HCT116 (cell line): ENCODE data around the gene NBEAL2. TPM values are rescaled to one million over a fixed set of nuclear protein-coding genes. Genes with fewer than 3 reads are reported as not detected.

ENCODE experiments used
- ATAC-seq: fragments of 200-7000 bp; cut with Tn5 transposase; 2 replicates; pipeline ENCODE4 v1.9.1; 2020; ENCODE audit warnings: mild to moderate bottlenecking, moderate library complexity
- BruUV-seq: library from RNA; stranded (reverse); fragments of 400-500 nt; replicated peaks from 2 replicates; lab custom pipeline; 2021; lab: Mats Ljungman, UMichigan
- CTCF ChIA-PET: fragments of 300-600 bp; sonication (Branson Sonifier 250); formaldehyde crosslinking; loops from one replicate; lab custom pipeline; 2021; ENCODE audit warnings: antibody characterized with exemption; lab: Charles Lee
- POLR2A ChIA-PET: fragments of 300-600, 350-600 bp; sonication (Branson Sonifier 250); formaldehyde crosslinking; loops from one replicate; lab custom pipeline; 2021; ENCODE audit warnings: antibody characterized with exemption; lab: Charles Lee
- RAD21 ChIA-PET, 2 experiments: fragments of 300-600 bp; sonication (Branson Sonifier 250); formaldehyde crosslinking; loops; one replicate each; lab custom pipeline; 2023; ENCODE audit warnings: low total read pairs in 2 of 2; ENCODE audit not compliant: uncharacterized antibody in 2 of 2, unreplicated experiment in 2 of 2, low non-redundant PET in 1 of 2; lab: Charles Lee
- DNase-seq: peaks from one replicate; pipeline ENCODE4 v3.0.0-alpha.2; 2010; ENCODE audit warnings: low read depth, low spot score
- H2AFZ ChIP-seq: fragments of 200-600 bp; shearing (Covaris generic), sonication (generic); 2 replicates; pipeline ENCODE4 v1.6.1; 2017; ENCODE audit warnings: low read depth, mixed run types, mixed read lengths, antibody characterized with exemption, low read length; ENCODE audit not compliant: poor library complexity, severe bottlenecking
- H3K27ac ChIP-seq: 2 replicates; pipeline ENCODE4 v1.5.1; 2012; ENCODE audit warnings: low read depth, low read length
- H3K27me3 ChIP-seq: fragments of 200-600 bp; sonication (generic); 2 replicates; pipeline ENCODE4 v1.6.1; 2016; ENCODE audit warnings: mixed run types, low read length, mixed read lengths; ENCODE audit not compliant: insufficient read depth
- H3K36me3 ChIP-seq, 2 experiments: fragments of 200-500 bp in 1 of 2; fragments of 200-600 bp in 1 of 2; sonication (Bioruptor generic) in 1 of 2; sonication (generic) in 1 of 2; 2 replicates each; pipeline versions ENCODE4 v1.5.1 to v1.6.1; 2014 to 2016; ENCODE audit warnings: low read length in 2 of 2, inconsistent platforms in 1 of 2, mixed read lengths in 1 of 2, mixed run types in 1 of 2; ENCODE audit not compliant: insufficient read depth in 2 of 2, control insufficient read depth in 1 of 2
- H3K4me1 ChIP-seq, 2 experiments: fragments of 200-600 bp in 1 of 2; sonication (generic) in 1 of 2; 2 replicates each; pipeline versions ENCODE4 v1.5.1 to v1.6.1; 2012 to 2017; ENCODE audit warnings: low read length in 2 of 2, inconsistent platforms in 1 of 2, mild to moderate bottlenecking in 1 of 2, mixed read lengths in 1 of 2, mixed run types in 1 of 2, moderate library complexity in 1 of 2; ENCODE audit not compliant: insufficient read depth in 2 of 2, control insufficient read depth in 1 of 2
- H3K4me2 ChIP-seq: fragments of 200-600 bp; sonication (generic); 2 replicates; pipeline ENCODE4 v1.6.1; 2017; ENCODE audit warnings: mixed run types, low read length, mixed read lengths
- H3K4me3 ChIP-seq, 2 experiments: fragments of 200-600 bp in 1 of 2; sonication (generic) in 1 of 2; replicated peaks in 1 of 2; 2 replicates each; pipeline ENCODE4 v1.5.1; 2011 to 2016; ENCODE audit warnings: low read length in 2 of 2, control low read depth in 1 of 2, low read depth in 1 of 2, mild to moderate bottlenecking in 1 of 2, mixed read lengths in 1 of 2, mixed run types in 1 of 2
- H3K79me2 ChIP-seq: fragments of 200-600 bp; sonication (generic); 2 replicates; pipeline ENCODE4 v1.6.1; 2017; ENCODE audit warnings: mild to moderate bottlenecking, mixed run types, low read length, moderate library complexity, mixed read lengths; ENCODE audit not compliant: insufficient read depth
- H3K9ac ChIP-seq: fragments of 200-600 bp; sonication (generic); 2 replicates; pipeline ENCODE4 v1.6.1; 2016; ENCODE audit warnings: low read length, mixed read lengths
- H3K9me2 ChIP-seq: fragments of 200-600 bp; sonication (generic), shearing (Covaris generic); 2 replicates; pipeline ENCODE4 v1.6.1; 2017; ENCODE audit warnings: mixed run types, mild to moderate bottlenecking, moderate library complexity; ENCODE audit not compliant: insufficient read depth
- H3K9me3 ChIP-seq, 2 experiments: fragments of 200-500 bp in 1 of 2; fragments of 200-600 bp in 1 of 2; sonication (Bioruptor generic) in 1 of 2; sonication (generic) in 1 of 2; 2 replicates each; pipeline ENCODE4 v1.6.1; 2014 to 2017; ENCODE audit warnings: low read length in 2 of 2, mixed read lengths in 2 of 2, inconsistent platforms in 1 of 2, low read depth in 1 of 2, mild to moderate bottlenecking in 1 of 2, mixed run types in 1 of 2, moderate library complexity in 1 of 2; ENCODE audit not compliant: control insufficient read depth in 1 of 2, insufficient read depth in 1 of 2
- H4K20me1 ChIP-seq: fragments of 200-600 bp; sonication (generic), shearing (Covaris generic); 2 replicates; pipeline ENCODE4 v1.6.1; 2017; ENCODE audit warnings: mixed run types, mild to moderate bottlenecking, moderate library complexity; ENCODE audit not compliant: insufficient read depth
- EGR1 ChIP-seq: IDR thresholded peaks from 2 replicates; pipeline ENCODE4 v1.6.1; 2012; ENCODE audit warnings: low read depth
- EZH2 ChIP-seq: fragments of 200-600 bp; sonication (generic); IDR thresholded peaks from 2 replicates; pipeline ENCODE4 v1.6.1; 2017; ENCODE audit warnings: antibody characterized with exemption, mixed run types
- EZH2phosphoT487 ChIP-seq: fragments of 200-600 bp; IDR thresholded peaks from 2 replicates; pipeline ENCODE4 v1.6.1; 2018; ENCODE audit warnings: antibody characterized with exemption, borderline replicate concordance
- FOSL1 ChIP-seq: IDR thresholded peaks from 2 replicates; pipeline ENCODE4 v1.6.1; 2012; ENCODE audit warnings: low read depth
- JUND ChIP-seq: IDR thresholded peaks from 2 replicates; pipeline ENCODE4 v1.6.1; 2012
- POLR2A ChIP-seq: IDR thresholded peaks from 2 replicates; pipeline ENCODE4 v1.7.0; 2011; ENCODE audit warnings: borderline replicate concordance; ENCODE audit not compliant: insufficient read depth, insufficient read length; ENCODE audit errors: extremely low read depth
- POLR2AphosphoS5 ChIP-seq: IDR thresholded peaks from 2 replicates; pipeline ENCODE4 v1.6.1; 2011; ENCODE audit warnings: mild to moderate bottlenecking, low read depth, low read length, moderate library complexity
- RAD21 ChIP-seq: IDR thresholded peaks from 2 replicates; pipeline ENCODE4 v1.6.1; 2012; ENCODE audit warnings: low read depth, mild to moderate bottlenecking
- SRF ChIP-seq: IDR thresholded peaks from 2 replicates; pipeline ENCODE4 v1.6.1; 2012; ENCODE audit warnings: low read depth
- TCF7L2 ChIP-seq: IDR thresholded peaks from 2 replicates; pipeline ENCODE4 v1.7.0; 2011; ENCODE audit warnings: borderline replicate concordance, inconsistent platforms; ENCODE audit not compliant: insufficient read depth, insufficient read length; ENCODE audit errors: extremely low read depth
- YY1 ChIP-seq: IDR thresholded peaks from 2 replicates; pipeline ENCODE4 v1.6.1; 2011; ENCODE audit warnings: low read length, low read depth, moderate library complexity, mild to moderate bottlenecking; ENCODE audit not compliant: insufficient replicate concordance; ENCODE audit errors: extremely low read depth
- ZNF274 ChIP-seq: fragments of 200-500 bp; sonication (Bioruptor generic); IDR thresholded peaks from 2 replicates; pipeline ENCODE4 v1.6.1; 2014; ENCODE audit warnings: mild to moderate bottlenecking, low read depth, low read length, inconsistent platforms
- intact Hi-C: fragments of 100-400 bp; cut with micrococcal nuclease; formaldehyde crosslinking; loops from 2 replicates; pipeline ENCODE4 v1.10.0; 2022
- total RNA-seq: library from RNA; stranded (reverse); gene quantifications from one replicate; pipeline ENCODE4 v1.2.1, GENCODE V29; 2021; ENCODE audit not compliant: unreplicated experiment
- TF ChIP-seq, protein P1 (sequence below): IDR thresholded peaks from 2 replicates; pipeline ENCODE4 v1.6.1; 2011; ENCODE audit warnings: mild to moderate bottlenecking, low read length, moderate library complexity; ENCODE audit not compliant: insufficient replicate concordance; ENCODE audit errors: extremely low read depth
- TF ChIP-seq, protein P2 (sequence below): IDR thresholded peaks from 2 replicates; pipeline ENCODE4 v1.6.1; 2012

NBEAL2 gene
- total RNA-seq, 1 experiment from 2014 or later, result 72.9 TPM

DNA sequence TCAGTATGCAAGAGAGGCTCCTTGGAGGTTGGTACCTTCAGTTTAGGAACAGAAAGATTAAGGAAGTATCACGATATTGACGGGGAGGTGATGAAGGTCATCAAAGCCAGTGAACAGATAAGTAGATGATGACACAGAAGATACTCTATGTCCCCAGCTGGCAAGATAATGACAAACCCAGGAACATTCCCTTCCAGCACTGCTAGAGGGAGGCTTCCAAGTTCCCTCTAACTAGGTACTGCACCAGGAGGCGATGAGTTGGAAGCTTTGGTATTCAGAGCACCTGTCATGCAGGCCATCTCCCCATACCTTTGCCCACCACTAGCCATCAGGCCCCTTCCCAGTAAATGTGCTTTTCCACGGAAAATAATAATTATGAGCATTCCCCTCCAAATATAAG is 40.8 kb downstream of the NBEAL2 start:
- no TSS peak for BruUV-seq
- CTCF ChIA-PET, result no interaction called here

More for the DNA sequence above, 40.8 kb downstream of the NBEAL2 start:
- Histone ChIP-seq H3K4me1 (peaks cover 0 to 5% of the 10 kb centered on the region in 2 experiments; a peak in 1 of 4 replicates), H3K36me3 (peaks cover 3 to 4% of the 10 kb centered on the region in 2 experiments; a peak in 2 of 4 replicates), H3K4me3 (no peak overlapping the region), H3K79me2 (peaks cover 8% of the 10 kb centered on the region), H3K4me2 (no peak overlapping the region), H3K27me3 (no peaks in the 10 kb centered on the region), H2AFZ (no peak overlapping the region), H3K9me3 (no peaks in the 10 kb centered on the region), H3K9ac (no peak overlapping the region), H3K9me2 (no peaks in the 10 kb centered on the region), H3K27ac (no peak overlapping the region), H4K20me1 (no peaks in the 10 kb centered on the region)
- ATAC-seq (no peak), DNase-seq (no peak)
- ChIA-PET RAD21 (no interaction called here), POLR2A (no interaction called here)
- intact Hi-C loops, result no loop called here
- TF ChIP-seq RAD21 (no peak), JUND (no peak), FOSL1 (no peak), EZH2 (no peak), ZNF274 (no peak), SRF (no peak), EZH2phosphoT487 (no peak), EGR1 (no peak), POLR2AphosphoS5 (no peak), TCF7L2 (no peak), POLR2A (no peak), YY1 (no peak)
- TF ChIP-seq, protein P1, sequence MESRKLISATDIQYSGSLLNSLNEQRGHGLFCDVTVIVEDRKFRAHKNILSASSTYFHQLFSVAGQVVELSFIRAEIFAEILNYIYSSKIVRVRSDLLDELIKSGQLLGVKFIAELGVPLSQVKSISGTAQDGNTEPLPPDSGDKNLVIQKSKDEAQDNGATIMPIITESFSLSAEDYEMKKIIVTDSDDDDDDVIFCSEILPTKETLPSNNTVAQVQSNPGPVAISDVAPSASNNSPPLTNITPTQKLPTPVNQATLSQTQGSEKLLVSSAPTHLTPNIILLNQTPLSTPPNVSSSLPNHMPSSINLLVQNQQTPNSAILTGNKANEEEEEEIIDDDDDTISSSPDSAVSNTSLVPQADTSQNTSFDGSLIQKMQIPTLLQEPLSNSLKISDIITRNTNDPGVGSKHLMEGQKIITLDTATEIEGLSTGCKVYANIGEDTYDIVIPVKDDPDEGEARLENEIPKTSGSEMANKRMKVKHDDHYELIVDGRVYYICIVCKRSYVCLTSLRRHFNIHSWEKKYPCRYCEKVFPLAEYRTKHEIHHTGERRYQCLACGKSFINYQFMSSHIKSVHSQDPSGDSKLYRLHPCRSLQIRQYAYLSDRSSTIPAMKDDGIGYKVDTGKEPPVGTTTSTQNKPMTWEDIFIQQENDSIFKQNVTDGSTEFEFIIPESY, result no peak
- TF ChIP-seq, protein P2, sequence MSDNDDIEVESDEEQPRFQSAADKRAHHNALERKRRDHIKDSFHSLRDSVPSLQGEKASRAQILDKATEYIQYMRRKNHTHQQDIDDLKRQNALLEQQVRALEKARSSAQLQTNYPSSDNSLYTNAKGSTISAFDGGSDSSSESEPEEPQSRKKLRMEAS, result no peak
- TF ChIP-seq, all 23 proteins: peak for 0
